Keratinocyte (primary cell): ENCODE measurements around the gene E4F1. TPM values are rescaled to one million over a fixed set of nuclear protein-coding genes. Genes with fewer than 3 reads are reported as not detected.

ENCODE experiments used
- DNase-seq: peaks from one replicate; pipeline ENCODE4 v3.0.0-alpha.2; 2011; ENCODE audit warnings: low read depth, missing footprints, low spot score
- FAIRE-seq: peaks from 2 replicates; lab custom pipeline; 2011; peaks lifted over from hg19 to GRCh38; lab: Jason Lieb, UNC
- H2AFZ ChIP-seq: 2 replicates; pipeline ENCODE4 v1.6.0; 2012; ENCODE audit warnings: low read length, control low read depth, inconsistent platforms; ENCODE audit not compliant: control insufficient read depth
- H3K27ac ChIP-seq: 2 replicates; pipeline ENCODE4 v1.5.1; 2011; ENCODE audit warnings: low read length; ENCODE audit not compliant: control insufficient read depth, insufficient read depth
- H3K27me3 ChIP-seq: 3 replicates; pipeline ENCODE4 v1.6.0; 2011; ENCODE audit warnings: low read length; ENCODE audit not compliant: control insufficient read depth, insufficient read depth; ENCODE audit errors: extremely low read depth
- H3K36me3 ChIP-seq, 2 experiments: 2 replicates in 1 of 2; 3 replicates in 1 of 2; pipeline ENCODE4 v1.5.1; 2011; ENCODE audit warnings: low read length in 2 of 2, mild to moderate bottlenecking in 1 of 2; ENCODE audit not compliant: control insufficient read depth in 2 of 2, insufficient read depth in 2 of 2; ENCODE audit errors: extremely low read depth in 1 of 2
- H3K4me1 ChIP-seq: 3 replicates; pipeline ENCODE4 v1.5.1; 2011; ENCODE audit warnings: low read length; ENCODE audit not compliant: control insufficient read depth, insufficient read depth; ENCODE audit errors: extremely low read depth
- H3K4me2 ChIP-seq: 3 replicates; pipeline ENCODE4 v1.6.0; 2011; ENCODE audit warnings: low read depth, low read length; ENCODE audit not compliant: control insufficient read depth, insufficient read depth; ENCODE audit errors: extremely low read depth
- H3K4me3 ChIP-seq, 3 experiments: fragments of 200-600 bp in 1 of 3; sonication (generic) in 1 of 3; 2 replicates in 2 of 3; 3 replicates in 1 of 3; pipeline ENCODE4 v1.5.1; 2011 to 2016; ENCODE audit warnings: low read length in 3 of 3, mild to moderate bottlenecking in 3 of 3, control low read depth in 2 of 3, inconsistent platforms in 1 of 3, low read depth in 1 of 3, mixed read lengths in 1 of 3, mixed run types in 1 of 3, moderate library complexity in 1 of 3; ENCODE audit not compliant: control insufficient read depth in 2 of 3, insufficient read depth in 2 of 3; ENCODE audit errors: extremely low read depth in 1 of 3
- H3K79me2 ChIP-seq: 2 replicates; pipeline ENCODE4 v1.6.0; 2012; ENCODE audit warnings: low read length; ENCODE audit not compliant: control insufficient read depth, insufficient read depth
- H3K9ac ChIP-seq: 3 replicates; pipeline ENCODE4 v1.6.0; 2011; ENCODE audit warnings: low read length; ENCODE audit not compliant: control insufficient read depth, insufficient read depth; ENCODE audit errors: extremely low read depth
- H3K9me1 ChIP-seq: 3 replicates; pipeline ENCODE4 v1.6.0; 2011; ENCODE audit warnings: low read length; ENCODE audit not compliant: control insufficient read depth, insufficient read depth; ENCODE audit errors: extremely low read depth
- H3K9me3 ChIP-seq: 2 replicates; pipeline ENCODE4 v1.5.1; 2012; ENCODE audit warnings: low read depth, low read length; ENCODE audit not compliant: control insufficient read depth
- H4K20me1 ChIP-seq: 3 replicates; pipeline ENCODE4 v1.6.0; 2011; ENCODE audit warnings: low read length; ENCODE audit not compliant: control insufficient read depth, insufficient read depth; ENCODE audit errors: extremely low read depth
- EZH2 ChIP-seq: IDR thresholded peaks from one replicate; pipeline ENCODE4 v1.6.1; 2012; ENCODE audit warnings: inconsistent platforms, mild to moderate bottlenecking, low read length, moderate library complexity
- dilution Hi-C: fragments of 300-500 bp; cut with MboI; formaldehyde crosslinking; loops from one replicate; pipeline ENCODE4 v1.7.0; 2020; ENCODE audit warnings: low sequenced_read_pairs; ENCODE audit not compliant: extremely low pct_ligation_motif_present
- polyA plus RNA-seq, 5 experiments: library from polyadenylated mRNA; depleted of rRNA in 3 of 5; stranded (reverse) in 3 of 5; stranded (forward) in 1 of 5; unstranded in 1 of 5; fragments of >200 nt; gene quantifications; 1 replicate in 1 of 5; 2 replicates in 3 of 5; 3 replicates in 1 of 5; pipeline versions ENCODE4 v1.2.1 to v1.2.3, GENCODE V29; 2011 to 2012; ENCODE audit warnings: missing spikeins in 2 of 5, low read depth in 1 of 5, low replicate concordance in 1 of 5
- TF ChIP-seq, protein P1 (sequence below), 3 experiments: IDR thresholded peaks in 1 of 3; conservative IDR thresholded peaks in 1 of 3; optimal IDR thresholded peaks in 1 of 3; 2 replicates in 2 of 3; 3 replicates in 1 of 3; pipeline versions ENCODE3 to v1.5.1; 2011; ENCODE audit warnings: low read length in 3 of 3, mild to moderate bottlenecking in 3 of 3, moderate library complexity in 2 of 3, control low read depth in 1 of 3, inconsistent platforms in 1 of 3; ENCODE audit not compliant: insufficient read depth in 2 of 3; ENCODE audit errors: extremely low read depth in 1 of 3

Gene E4F1
- polyA plus RNA-seq, 1 donor (not counting 4 experiments of a cell fraction or from before 2014, with no cell fraction given): 10.5 TPM

DNA sequence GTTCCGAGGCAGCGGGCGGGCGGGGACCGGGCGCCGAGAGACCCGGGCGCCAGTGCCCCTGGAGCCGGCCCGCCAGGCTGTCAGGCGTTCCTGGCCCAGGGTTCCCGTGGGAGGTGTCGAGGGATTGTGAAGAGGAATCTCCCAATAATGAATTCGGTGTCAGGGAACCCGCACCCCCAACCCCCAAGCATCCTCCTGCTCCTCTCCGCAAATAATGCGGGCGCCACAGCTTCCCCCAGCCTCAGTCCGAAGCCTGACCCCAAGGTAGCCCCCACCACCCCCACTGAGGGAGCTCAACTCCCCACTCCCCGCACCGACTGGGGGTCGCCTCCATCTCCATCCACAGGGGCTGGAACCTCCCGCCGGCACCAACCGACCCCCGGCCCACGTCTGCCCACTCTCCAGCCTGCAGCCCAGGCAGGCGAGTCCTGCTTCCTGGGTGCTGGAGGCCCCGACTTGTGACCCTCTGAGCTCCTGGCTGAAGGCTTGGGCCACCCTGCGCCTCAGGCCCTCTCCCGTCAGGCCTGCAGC, 26.3 kb upstream of the E4F1 start:
- H3K4me2 ChIP-seq: no peak overlapping the region
- H3K36me3 ChIP-seq: no peaks in the 10 kb centered on the region
- TF ChIP-seq, protein P1, sequence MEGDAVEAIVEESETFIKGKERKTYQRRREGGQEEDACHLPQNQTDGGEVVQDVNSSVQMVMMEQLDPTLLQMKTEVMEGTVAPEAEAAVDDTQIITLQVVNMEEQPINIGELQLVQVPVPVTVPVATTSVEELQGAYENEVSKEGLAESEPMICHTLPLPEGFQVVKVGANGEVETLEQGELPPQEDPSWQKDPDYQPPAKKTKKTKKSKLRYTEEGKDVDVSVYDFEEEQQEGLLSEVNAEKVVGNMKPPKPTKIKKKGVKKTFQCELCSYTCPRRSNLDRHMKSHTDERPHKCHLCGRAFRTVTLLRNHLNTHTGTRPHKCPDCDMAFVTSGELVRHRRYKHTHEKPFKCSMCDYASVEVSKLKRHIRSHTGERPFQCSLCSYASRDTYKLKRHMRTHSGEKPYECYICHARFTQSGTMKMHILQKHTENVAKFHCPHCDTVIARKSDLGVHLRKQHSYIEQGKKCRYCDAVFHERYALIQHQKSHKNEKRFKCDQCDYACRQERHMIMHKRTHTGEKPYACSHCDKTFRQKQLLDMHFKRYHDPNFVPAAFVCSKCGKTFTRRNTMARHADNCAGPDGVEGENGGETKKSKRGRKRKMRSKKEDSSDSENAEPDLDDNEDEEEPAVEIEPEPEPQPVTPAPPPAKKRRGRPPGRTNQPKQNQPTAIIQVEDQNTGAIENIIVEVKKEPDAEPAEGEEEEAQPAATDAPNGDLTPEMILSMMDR (optimal IDR thresholded peaks at IDR 0.05 in 1 of 3, IDR thresholded peaks at IDR 0.05 in 1 of 3, conservative IDR thresholded peaks at IDR 0.05 in 1 of 3; ENCODE audit: extremely low read depth in 1 of 3, insufficient read depth in 2 of 3, low read length in 3 of 3): no peak
- TF ChIP-seq EZH2: no peak
- H4K20me1 ChIP-seq: no peaks in the 10 kb centered on the region
- dilution Hi-C loops: no loop called here
- H3K4me1 ChIP-seq: peaks cover 16% of the 10 kb centered on the region
- no peak overlapping the region for H2AFZ ChIP-seq
- H3K9me1 ChIP-seq: no peaks in the 10 kb centered on the region
- no peak for DNase-seq
- no peak overlapping the region for H3K9ac ChIP-seq
- H3K27me3 ChIP-seq: peaks cover 36% of the 10 kb centered on the region
- H3K9me3 ChIP-seq: no peaks in the 10 kb centered on the region
- no peaks in the 10 kb centered on the region for H3K79me2 ChIP-seq
- FAIRE-seq: no peak
- H3K27ac ChIP-seq: no peak overlapping the region
- no peak overlapping the region for H3K4me3 ChIP-seq

DNA sequence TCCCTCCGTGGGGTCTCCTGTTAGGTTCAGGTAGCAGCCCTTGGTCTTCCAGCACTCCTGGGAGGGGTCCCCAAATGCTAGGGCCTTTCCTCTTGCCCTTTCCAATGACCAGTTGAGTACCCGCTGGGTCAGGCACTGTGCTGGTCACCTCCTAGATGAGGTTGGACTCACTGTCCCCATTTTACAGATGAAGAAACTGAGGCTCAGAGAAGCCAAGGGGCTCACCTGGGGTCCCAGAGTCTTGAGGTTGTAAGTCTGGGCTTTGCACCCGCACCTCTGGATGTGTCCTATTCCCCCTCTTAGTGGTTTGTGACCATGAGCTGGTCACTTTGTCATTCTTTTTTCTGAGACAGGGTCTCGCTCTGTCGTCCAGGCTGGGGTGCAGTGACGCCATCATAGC, 25.6 kb upstream of the E4F1 start:
- Histone ChIP-seq H3K4me1 (peaks cover 16% of the 10 kb centered on the region), H2AFZ (no peak overlapping the region), H3K36me3 (no peaks in the 10 kb centered on the region), H3K27ac (no peak overlapping the region), H3K4me3 (no peak overlapping the region), H3K9me3 (no peaks in the 10 kb centered on the region), H3K79me2 (no peaks in the 10 kb centered on the region), H3K9me1 (no peaks in the 10 kb centered on the region), H3K4me2 (no peak overlapping the region), H4K20me1 (no peaks in the 10 kb centered on the region), H3K9ac (no peak overlapping the region), H3K27me3 (peaks cover 36% of the 10 kb centered on the region)
- TF ChIP-seq, protein P1 (optimal IDR thresholded peaks at IDR 0.05 in 1 of 3, IDR thresholded peaks at IDR 0.05 in 1 of 3, conservative IDR thresholded peaks at IDR 0.05 in 1 of 3; ENCODE audit: extremely low read depth in 1 of 3, insufficient read depth in 2 of 3, low read length in 3 of 3): no peak
- no peak for TF ChIP-seq EZH2
- no peak for DNase-seq
- FAIRE-seq: no peak
- dilution Hi-C loops: no loop called here
